ENCODE results near the gene PROCR.
"Not testable (repeated sequence)": the region's sequence is repeated elsewhere in the genome, so short reads cannot be mapped to it uniquely, and the experiment has no call there.

PROCR gene

GRCh38 chr20:35146920-35147574 is 24.8 kb upstream of the PROCR start, which contains the start of gene EDEM2:
EDEM2 (minus strand) TSS chr20:35147336; CDS start chr20:35147258, 78 bp downstream.
- peak within 1 kb of the TSS; percentile 55 to 78 for H3K27ac ChIP-seq (ENCODE audit: insufficient read depth in 1 of 2, low read depth in 1 of 2, low read length in 2 of 2, poor library complexity in 1 of 2, severe bottlenecking in 2 of 2)
- WGBS (ENCODE audit: insufficient coverage), result 0% methylated on average over 23 of the region's 42 CpGs
- peak; percentile 93 to 96 (median 94) for DNase-seq
- H3K4me3 ChIP-seq (ENCODE audit: control insufficient read depth in 1 of 7, extremely low read depth in 1 of 7, insufficient read depth in 4 of 7, low read depth in 2 of 7, low read length in 6 of 7), result peak within 1 kb of the TSS; percentile 82 to 100 (median 99)
- H3K27me3 ChIP-seq (replicated peaks in 2 of 5; ENCODE audit: control insufficient read depth in 4 of 5, insufficient read depth in 5 of 5, low read length in 4 of 5), result no peaks in the 10 kb centered on the region
- POLR2A ChIA-PET, result interaction anchor here (0.5 to 0.9 kb wide), 4 partner anchors 19 to 212 kb away, joined by 3 to 4 read pairs (median 3); no protein-coding TSS in a partner anchor
- no peaks in the 10 kb centered on the region for H3K9me3 ChIP-seq (ENCODE audit: control extremely low read depth in 1 of 5, control insufficient read depth in 4 of 5, insufficient read depth in 2 of 5, low read depth in 1 of 5, low read length in 4 of 5)
- peaks cover 11 to 45% (median 39%) of the 10 kb centered on the region in 4 experiments for H3K4me1 ChIP-seq (ENCODE audit: control extremely low read depth in 1 of 4, control insufficient read depth in 4 of 4, insufficient read depth in 4 of 4, low read length in 3 of 4)
- CTCF ChIA-PET, result interaction anchor here (0.6 to 3.9 kb wide), 8 partner anchors 16 to 131 kb away, joined by 4 to 35 read pairs (median 6); partner anchors contain the start of gene MMP24OS
- H3K36me3 ChIP-seq (ENCODE audit: control insufficient read depth in 4 of 4, insufficient read depth in 4 of 4, low read length in 3 of 4), result peaks cover 0 to 16% (median 14%) of the 10 kb centered on the region in 4 experiments

GRCh38 chr20:35147575-35148071 is 24.2 kb upstream of the PROCR start:
- 0% methylated on average over 6 of the region's 19 CpGs for whole genome bisulfite sequencing (ENCODE audit: insufficient coverage)

DNA sequence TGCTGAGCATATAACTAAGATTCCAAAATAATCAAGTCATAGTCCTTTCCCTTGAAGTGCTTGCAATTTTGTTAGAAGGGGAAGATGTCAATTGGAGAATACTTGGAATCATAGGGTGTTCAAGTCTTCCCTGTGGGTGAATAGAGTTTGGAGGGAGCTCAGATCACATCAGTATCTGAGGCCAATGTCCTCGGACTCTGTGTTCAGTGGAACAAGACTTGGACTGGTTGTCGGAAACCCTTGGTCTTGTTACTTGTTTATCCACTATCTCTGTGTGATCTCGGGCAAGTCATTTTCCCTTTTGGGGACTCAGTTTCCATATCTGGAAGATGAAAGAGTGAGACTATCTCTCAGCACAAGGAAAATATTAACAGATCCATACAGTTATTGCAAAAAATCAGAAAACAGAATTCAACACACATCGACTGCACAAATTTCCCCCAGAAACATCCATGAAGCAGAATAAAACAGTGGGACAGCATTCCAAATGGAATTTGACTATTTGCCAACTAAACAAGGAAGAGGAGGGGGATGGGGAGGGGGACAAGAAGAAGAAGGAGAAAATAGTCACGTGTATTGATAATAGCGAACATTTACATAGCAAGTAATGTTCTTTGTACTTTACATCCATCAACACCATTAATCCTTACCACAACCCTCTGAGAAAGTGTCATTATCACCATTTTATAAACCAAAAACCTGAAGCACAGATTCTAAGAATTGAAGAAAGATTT is 20.9 kb upstream of the PROCR start:
- ChIA-PET POLR2A (interaction anchor here (0.6 kb wide), 1 partner anchor 95 kb away, joined by 4 read pairs; no protein-coding TSS in a partner anchor), CTCF (no interaction called here)
- Histone ChIP-seq H3K27me3 (replicated peaks in 2 of 5; ENCODE audit: control insufficient read depth in 4 of 5, insufficient read depth in 5 of 5, low read length in 4 of 5) (no peaks in the 10 kb centered on the region), H3K36me3 (ENCODE audit: control insufficient read depth in 4 of 4, insufficient read depth in 4 of 4, low read length in 3 of 4) (no peaks in the 10 kb centered on the region), H3K27ac (ENCODE audit: insufficient read depth in 1 of 2, low read depth in 1 of 2, low read length in 2 of 2, poor library complexity in 1 of 2, severe bottlenecking in 2 of 2) (no peak overlapping the region), H3K4me3 (ENCODE audit: control insufficient read depth in 1 of 7, extremely low read depth in 1 of 7, insufficient read depth in 4 of 7, low read depth in 2 of 7, low read length in 6 of 7) (no peak overlapping the region), H3K4me1 (ENCODE audit: control extremely low read depth in 1 of 4, control insufficient read depth in 4 of 4, insufficient read depth in 4 of 4, low read length in 3 of 4) (peaks cover 0 to 21% (median 20%) of the 10 kb centered on the region in 4 experiments), H3K9me3 (ENCODE audit: control extremely low read depth in 1 of 5, control insufficient read depth in 4 of 5, insufficient read depth in 2 of 5, low read depth in 1 of 5, low read length in 4 of 5) (no peaks in the 10 kb centered on the region)
- DNase-seq, result no peak
- 92% methylated on average over 3 of the region's 6 CpGs for WGBS (ENCODE audit: insufficient coverage)

More at GRCh38 chr20:35147575-35148071, 24.2 kb upstream of the PROCR start:
- peak overlapping the region; percentile 19 to 100 (median 99) for H3K4me3 ChIP-seq (ENCODE audit: control insufficient read depth in 1 of 7, extremely low read depth in 1 of 7, insufficient read depth in 4 of 7, low read depth in 2 of 7, low read length in 6 of 7)
- peak in 1 of 3 donors; percentile 69 for DNase-seq
- peak overlapping the region; percentile 55 to 78 for H3K27ac ChIP-seq (ENCODE audit: insufficient read depth in 1 of 2, low read depth in 1 of 2, low read length in 2 of 2, poor library complexity in 1 of 2, severe bottlenecking in 2 of 2)
- H3K27me3 ChIP-seq (replicated peaks in 2 of 5; ENCODE audit: control insufficient read depth in 4 of 5, insufficient read depth in 5 of 5, low read length in 4 of 5); H3K9me3 ChIP-seq (ENCODE audit: control extremely low read depth in 1 of 5, control insufficient read depth in 4 of 5, insufficient read depth in 2 of 5, low read depth in 1 of 5, low read length in 4 of 5): not testable (repeated sequence)
- CTCF ChIA-PET, result interaction anchor here (0.6 to 3.9 kb wide), 8 partner anchors 16 to 130 kb away, joined by 4 to 35 read pairs (median 6); partner anchors contain the start of gene MMP24OS
- peaks cover 11 to 45% (median 39%) of the 10 kb centered on the region in 4 experiments for H3K4me1 ChIP-seq (ENCODE audit: control extremely low read depth in 1 of 4, control insufficient read depth in 4 of 4, insufficient read depth in 4 of 4, low read length in 3 of 4)
- H3K36me3 ChIP-seq (ENCODE audit: control insufficient read depth in 4 of 4, insufficient read depth in 4 of 4, low read length in 3 of 4), result peaks cover 0 to 11% (median 8%) of the 10 kb centered on the region in 4 experiments
- POLR2A ChIA-PET, result interaction anchor here (0.6 to 0.9 kb wide), 3 partner anchors 18 to 213 kb away, joined by 3 read pairs; no protein-coding TSS in a partner anchor

DNA sequence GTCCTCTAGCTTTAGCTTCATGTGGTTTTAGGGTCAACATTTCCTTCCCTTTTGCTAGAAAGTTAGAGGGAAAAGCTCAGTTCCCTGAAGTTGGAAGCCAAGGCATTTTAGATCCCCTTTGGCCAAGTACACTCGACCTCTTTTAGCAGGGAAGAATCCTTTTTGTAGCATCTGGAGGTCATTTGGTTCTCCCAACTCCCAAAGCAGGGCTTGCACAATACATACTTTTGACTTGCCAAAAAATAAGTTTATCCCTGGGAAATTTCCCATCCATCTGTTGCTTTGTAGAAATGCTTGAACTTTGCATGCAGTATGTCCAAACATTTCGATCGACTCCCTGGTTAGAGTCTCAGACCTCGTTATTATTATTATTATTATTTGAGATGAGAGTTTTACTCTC is 20.1 kb upstream of the PROCR start:
- Histone ChIP-seq H3K27ac (ENCODE audit: insufficient read depth in 1 of 2, low read depth in 1 of 2, low read length in 2 of 2, poor library complexity in 1 of 2, severe bottlenecking in 2 of 2) (no peak overlapping the region), H3K9me3 (ENCODE audit: control extremely low read depth in 1 of 5, control insufficient read depth in 4 of 5, insufficient read depth in 2 of 5, low read depth in 1 of 5, low read length in 4 of 5) (no peaks in the 10 kb centered on the region), H3K4me3 (ENCODE audit: control insufficient read depth in 1 of 7, extremely low read depth in 1 of 7, insufficient read depth in 4 of 7, low read depth in 2 of 7, low read length in 6 of 7) (no peak overlapping the region), H3K4me1 (ENCODE audit: control extremely low read depth in 1 of 4, control insufficient read depth in 4 of 4, insufficient read depth in 4 of 4, low read length in 3 of 4) (peaks cover 0 to 14% (median 13%) of the 10 kb centered on the region in 4 experiments), H3K36me3 (ENCODE audit: control insufficient read depth in 4 of 4, insufficient read depth in 4 of 4, low read length in 3 of 4) (no peaks in the 10 kb centered on the region), H3K27me3 (replicated peaks in 2 of 5; ENCODE audit: control insufficient read depth in 4 of 5, insufficient read depth in 5 of 5, low read length in 4 of 5) (no peaks in the 10 kb centered on the region)
- CTCF ChIA-PET, result no interaction called here
- WGBS (ENCODE audit: insufficient coverage), result 40% methylated on average over 1 of the region's 4 CpGs
- POLR2A ChIA-PET, result interaction anchor here (0.6 kb wide), 2 partner anchors 43 to 94 kb away, joined by 4 read pairs; no protein-coding TSS in a partner anchor
- DNase-seq, result no peak

DNA sequence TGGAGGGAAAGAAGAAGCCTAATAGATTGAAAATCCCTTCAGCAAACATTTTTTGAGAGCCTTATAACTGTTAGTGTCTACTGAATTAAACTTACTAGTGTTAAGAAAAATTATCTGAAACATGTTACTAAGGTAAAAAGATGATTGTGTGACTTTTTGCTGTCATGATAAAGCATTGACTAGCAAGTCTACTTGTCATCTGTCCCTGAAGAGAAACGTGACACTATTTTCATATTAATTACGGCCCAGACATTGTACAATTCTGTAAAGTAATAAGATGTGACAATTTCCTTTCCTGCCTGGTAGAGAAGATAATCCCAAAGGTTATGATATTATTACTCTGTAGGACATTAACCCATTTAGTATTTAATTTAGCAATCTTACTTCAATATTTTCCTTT is 15.9 kb upstream of the PROCR start:
- Histone ChIP-seq H3K4me1 (ENCODE audit: control extremely low read depth in 1 of 4, control insufficient read depth in 4 of 4, insufficient read depth in 4 of 4, low read length in 3 of 4) (peaks cover 0 to 2% (median 0%) of the 10 kb centered on the region in 4 experiments), H3K4me3 (ENCODE audit: control insufficient read depth in 1 of 7, extremely low read depth in 1 of 7, insufficient read depth in 4 of 7, low read depth in 2 of 7, low read length in 6 of 7) (no peak overlapping the region), H3K27me3 (replicated peaks in 2 of 5; ENCODE audit: control insufficient read depth in 4 of 5, insufficient read depth in 5 of 5, low read length in 4 of 5) (no peaks in the 10 kb centered on the region), H3K36me3 (ENCODE audit: control insufficient read depth in 4 of 4, insufficient read depth in 4 of 4, low read length in 3 of 4) (no peaks in the 10 kb centered on the region), H3K27ac (ENCODE audit: insufficient read depth in 1 of 2, low read depth in 1 of 2, low read length in 2 of 2, poor library complexity in 1 of 2, severe bottlenecking in 2 of 2) (no peak overlapping the region), H3K9me3 (ENCODE audit: control extremely low read depth in 1 of 5, control insufficient read depth in 4 of 5, insufficient read depth in 2 of 5, low read depth in 1 of 5, low read length in 4 of 5) (no peaks in the 10 kb centered on the region)
- CTCF ChIA-PET, result no interaction called here
- POLR2A ChIA-PET, result no interaction called here
- DNase-seq, result no peak
- no CpG with 5 or more reads among the region's 2 CpGs for WGBS (ENCODE audit: insufficient coverage)

- no peak overlapping the region for H3K27ac ChIP-seq (ENCODE audit: insufficient read depth in 1 of 2, low read depth in 1 of 2, low read length in 2 of 2, poor library complexity in 1 of 2, severe bottlenecking in 2 of 2)
- H3K9me3 ChIP-seq (ENCODE audit: control extremely low read depth in 1 of 5, control insufficient read depth in 4 of 5, insufficient read depth in 2 of 5, low read depth in 1 of 5, low read length in 4 of 5), result no peaks in the 10 kb centered on the region
- H3K36me3 ChIP-seq (ENCODE audit: control insufficient read depth in 4 of 4, insufficient read depth in 4 of 4, low read length in 3 of 4), result no peaks in the 10 kb centered on the region
- WGBS (ENCODE audit: insufficient coverage), result 95% methylated on average over 3 of the region's 6 CpGs
- no peaks in the 10 kb centered on the region for H3K27me3 ChIP-seq (replicated peaks in 2 of 5; ENCODE audit: control insufficient read depth in 4 of 5, insufficient read depth in 5 of 5, low read length in 4 of 5)
- H3K4me1 ChIP-seq (ENCODE audit: control extremely low read depth in 1 of 4, control insufficient read depth in 4 of 4, insufficient read depth in 4 of 4, low read length in 3 of 4), result peaks cover 0 to 1% (median 0%) of the 10 kb centered on the region in 4 experiments
- no peak for DNase-seq
- no peak overlapping the region for H3K4me3 ChIP-seq (ENCODE audit: control insufficient read depth in 1 of 7, extremely low read depth in 1 of 7, insufficient read depth in 4 of 7, low read depth in 2 of 7, low read length in 6 of 7)
- ChIA-PET POLR2A (no interaction called here), CTCF (no interaction called here)
Observed at GRCh38 chr20:35156978-35157377, 14.9 kb upstream of the PROCR start.

All from common myeloid progenitor, CD34-positive (primary cell).